H54 (cell line): ENCODE data around the gene LRMDA.

ENCODE experiments used
- DNase-seq: peaks from one replicate; pipeline ENCODE4 v3.0.0; 2011; ENCODE audit warnings: low spot score, mixed read lengths; ENCODE audit not compliant: insufficient read length
- FAIRE-seq: peaks from 3 replicates; lab custom pipeline; 2011; peaks lifted over from hg19 to GRCh38; lab: Jason Lieb, UNC
- POLR2A ChIP-seq: IDR thresholded peaks from 2 replicates; pipeline ENCODE4 v1.6.1; 2011; ENCODE audit warnings: low read depth, mild to moderate bottlenecking, low read length

The LRMDA gene

GRCh38 chr10:76066457-76066856 is 635.0 kb downstream of the LRMDA start:
- TF ChIP-seq POLR2A, result no peak
- no peak for FAIRE-seq
- DNase-seq, result no peak

DNA sequence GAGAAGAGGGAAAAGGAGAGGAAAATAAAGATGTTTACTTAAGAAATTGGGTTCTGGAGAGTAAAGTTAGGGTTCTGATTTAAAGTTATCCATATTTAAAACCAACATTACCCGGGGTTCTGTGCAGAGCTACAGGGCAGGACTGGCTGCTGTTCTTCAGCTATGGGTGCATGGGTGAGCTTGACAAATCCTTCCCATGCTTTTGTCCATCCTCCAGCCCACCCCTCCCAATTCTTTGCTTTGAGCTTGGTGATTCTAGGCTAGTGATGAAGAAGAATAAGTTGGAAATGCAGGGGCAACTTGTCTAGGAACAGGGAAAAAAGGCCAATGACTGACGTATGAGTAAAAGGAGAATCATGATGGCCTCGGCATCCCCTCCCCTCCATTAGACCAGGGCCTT is 636.0 kb downstream of the LRMDA start:
- DNase-seq (no peak), FAIRE-seq (no peak)
- no peak for TF ChIP-seq POLR2A

DNA sequence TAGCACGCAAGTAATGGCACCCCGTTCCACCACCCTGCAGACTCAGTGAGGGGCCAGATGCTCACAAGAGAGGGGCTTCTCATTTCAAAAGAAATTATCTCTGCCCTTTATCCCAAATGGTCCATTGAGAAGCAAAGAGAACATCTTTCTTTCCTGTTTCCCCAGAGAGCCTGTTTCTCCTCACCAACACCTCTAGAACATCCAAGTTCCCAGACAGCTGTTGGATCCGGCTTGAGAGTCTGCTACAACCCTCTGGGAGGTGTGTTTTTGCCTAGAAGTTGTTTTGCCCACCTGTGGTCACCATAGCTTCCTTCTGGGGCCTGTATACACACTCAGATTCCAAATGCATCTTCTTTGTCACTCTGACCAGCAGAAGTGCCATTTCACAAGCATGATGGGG is 637.4 kb downstream of the LRMDA start:
- no peak for DNase-seq
- TF ChIP-seq POLR2A, result no peak
- no peak for FAIRE-seq

GRCh38 chr10:76070916-76071315 is 639.5 kb downstream of the LRMDA start:
- FAIRE-seq (no peak), DNase-seq (no peak)
- TF ChIP-seq POLR2A, result no peak

DNA sequence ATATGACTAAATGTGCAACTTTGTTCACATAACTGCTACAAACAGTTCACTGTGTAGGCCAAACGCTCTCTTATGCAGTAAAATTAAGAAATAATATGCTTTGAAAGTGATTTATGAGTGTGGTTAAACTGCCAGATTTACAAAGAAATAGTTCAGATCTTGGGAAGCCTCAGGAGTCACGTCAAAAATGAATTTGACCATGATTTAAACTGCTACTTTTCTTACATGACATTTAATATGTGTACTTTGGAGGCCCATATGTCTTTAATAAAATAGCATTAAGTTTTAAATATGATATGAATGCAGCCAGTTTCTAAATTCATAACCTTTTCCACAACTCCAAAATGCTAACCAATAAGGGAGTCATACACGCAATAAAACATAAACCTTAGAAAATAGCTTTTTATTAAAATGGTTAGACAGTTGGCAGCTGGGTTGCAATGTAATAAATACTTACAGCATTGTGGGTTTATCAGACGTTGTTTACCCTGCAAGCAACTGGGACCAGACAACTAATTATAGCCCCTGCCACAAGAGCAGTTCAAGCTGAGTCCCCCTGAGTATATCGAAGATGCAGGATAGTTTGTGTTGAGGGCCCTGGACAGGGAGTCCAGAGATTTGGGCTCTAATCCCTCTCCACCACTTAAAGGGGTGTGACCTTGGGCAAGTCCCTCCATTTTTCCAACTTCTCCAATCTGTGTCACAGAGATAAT is 640.4 kb downstream of the LRMDA start:
- DNase-seq (no peak), FAIRE-seq (no peak)
- TF ChIP-seq POLR2A, result no peak

- TF ChIP-seq POLR2A, result no peak
- no peak for FAIRE-seq
- no peak for DNase-seq
Measured at GRCh38 chr10:76072384-76072783, 641.0 kb downstream of the LRMDA start.

DNA sequence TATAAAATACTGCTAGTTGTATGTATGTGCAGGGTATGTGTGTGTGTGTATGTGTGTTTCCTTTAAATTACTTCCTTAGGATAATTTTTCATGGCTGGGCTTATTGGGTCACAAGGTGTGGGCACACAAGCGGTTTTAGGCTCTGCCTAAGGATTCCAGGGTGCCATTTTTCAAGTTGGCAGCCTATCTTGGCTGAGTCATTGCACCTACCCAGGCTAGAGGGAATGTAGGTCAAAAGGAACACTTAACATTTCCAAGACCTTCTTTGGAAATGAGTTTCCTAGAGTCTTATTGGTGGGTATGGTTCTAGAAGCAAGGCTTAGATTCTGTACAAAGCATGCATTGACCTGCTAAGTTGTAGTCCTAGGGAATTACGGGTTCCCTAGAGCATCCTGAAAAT is 642.1 kb downstream of the LRMDA start:
- DNase-seq (no peak), FAIRE-seq (no peak)
- no peak for TF ChIP-seq POLR2A

- TF ChIP-seq POLR2A, result no peak
- FAIRE-seq (no peak), DNase-seq (no peak)
Measured at GRCh38 chr10:76074659-76075058, 643.2 kb downstream of the LRMDA start.

DNA sequence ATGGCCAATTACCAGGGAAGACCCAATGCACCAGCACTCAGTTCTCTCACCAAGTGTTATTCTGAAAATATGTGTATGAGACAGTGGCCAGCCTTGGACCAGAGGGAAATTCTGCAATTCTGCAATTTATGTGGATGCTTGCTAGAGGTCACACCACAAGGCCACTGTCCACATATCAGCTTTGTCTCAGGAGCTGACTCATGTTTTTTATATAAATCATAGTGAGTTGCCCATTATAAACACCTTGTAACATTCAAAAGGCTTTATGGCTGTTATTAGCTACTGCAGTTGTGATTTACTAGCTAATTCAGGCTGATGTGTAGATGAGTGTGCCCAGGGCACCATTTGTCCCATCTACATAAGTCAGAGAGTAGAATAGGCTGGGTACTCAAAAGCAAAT is 649.0 kb downstream of the LRMDA start:
- TF ChIP-seq POLR2A, result no peak
- DNase-seq, result no peak
- FAIRE-seq, result no peak

DNA sequence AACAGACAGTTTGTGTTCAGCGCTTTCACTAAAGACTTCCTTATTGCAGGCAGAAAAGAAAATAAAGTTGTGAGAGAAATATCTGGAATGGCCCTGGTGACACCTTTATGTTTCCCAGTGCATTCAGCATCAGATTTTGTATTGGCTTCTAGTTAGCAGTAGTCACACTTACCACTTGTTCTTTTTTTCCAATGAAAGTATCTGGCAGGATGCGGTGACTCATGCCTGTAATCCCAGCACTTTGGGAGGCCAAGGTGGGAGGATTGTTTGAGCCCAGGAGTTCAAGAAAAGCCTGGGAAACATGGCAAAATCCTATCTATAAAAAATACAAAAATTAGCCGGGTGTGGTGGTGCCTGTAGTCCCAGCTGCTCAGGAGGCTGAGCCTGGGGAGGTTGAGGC is 649.6 kb downstream of the LRMDA start:
- peak; percentile 26 for DNase-seq
- TF ChIP-seq POLR2A, result no peak
- FAIRE-seq, result no peak

DNA sequence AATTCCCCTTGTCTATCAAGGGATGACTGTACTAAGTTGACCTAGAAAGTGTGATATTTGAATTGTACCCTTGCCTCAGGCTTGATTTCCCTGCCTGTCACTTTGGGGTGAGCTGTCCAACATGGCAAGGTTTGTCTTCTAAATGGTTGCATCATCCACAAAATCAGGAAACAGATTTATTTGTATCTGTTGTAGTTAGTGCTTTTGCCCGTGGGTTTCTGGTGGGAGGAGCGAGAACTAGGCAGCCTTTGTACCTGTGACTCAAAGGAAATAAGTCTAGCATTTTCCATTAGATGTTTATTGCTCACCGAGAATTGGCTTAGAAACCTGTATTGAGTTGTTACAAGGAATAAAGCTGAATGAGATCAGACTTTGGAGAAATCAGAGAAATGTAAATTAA is 650.8 kb downstream of the LRMDA start:
- FAIRE-seq (no peak), DNase-seq (no peak)
- no peak for TF ChIP-seq POLR2A

DNA sequence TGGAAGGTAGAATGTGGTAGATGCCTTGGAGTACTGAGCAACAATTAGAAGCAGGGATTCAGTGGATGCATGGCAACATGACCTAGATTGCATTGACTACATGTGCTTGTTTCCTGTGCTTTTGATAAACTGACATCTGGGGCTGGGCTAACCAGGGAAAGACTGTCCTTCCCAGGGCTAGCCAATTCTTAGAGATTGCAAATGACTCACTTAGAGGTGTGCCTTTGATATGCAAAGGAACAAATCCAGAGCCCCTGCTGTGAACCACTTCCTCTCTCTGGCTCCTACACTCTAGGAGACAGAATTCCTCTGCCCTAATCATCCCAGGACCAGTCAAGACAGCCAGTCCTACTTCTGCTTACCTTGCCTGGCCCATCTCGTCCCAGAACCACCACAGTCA is 651.5 kb downstream of the LRMDA start:
- peak; percentile 52 for DNase-seq
- FAIRE-seq, result peak; percentile 73
- no peak for TF ChIP-seq POLR2A

DNA sequence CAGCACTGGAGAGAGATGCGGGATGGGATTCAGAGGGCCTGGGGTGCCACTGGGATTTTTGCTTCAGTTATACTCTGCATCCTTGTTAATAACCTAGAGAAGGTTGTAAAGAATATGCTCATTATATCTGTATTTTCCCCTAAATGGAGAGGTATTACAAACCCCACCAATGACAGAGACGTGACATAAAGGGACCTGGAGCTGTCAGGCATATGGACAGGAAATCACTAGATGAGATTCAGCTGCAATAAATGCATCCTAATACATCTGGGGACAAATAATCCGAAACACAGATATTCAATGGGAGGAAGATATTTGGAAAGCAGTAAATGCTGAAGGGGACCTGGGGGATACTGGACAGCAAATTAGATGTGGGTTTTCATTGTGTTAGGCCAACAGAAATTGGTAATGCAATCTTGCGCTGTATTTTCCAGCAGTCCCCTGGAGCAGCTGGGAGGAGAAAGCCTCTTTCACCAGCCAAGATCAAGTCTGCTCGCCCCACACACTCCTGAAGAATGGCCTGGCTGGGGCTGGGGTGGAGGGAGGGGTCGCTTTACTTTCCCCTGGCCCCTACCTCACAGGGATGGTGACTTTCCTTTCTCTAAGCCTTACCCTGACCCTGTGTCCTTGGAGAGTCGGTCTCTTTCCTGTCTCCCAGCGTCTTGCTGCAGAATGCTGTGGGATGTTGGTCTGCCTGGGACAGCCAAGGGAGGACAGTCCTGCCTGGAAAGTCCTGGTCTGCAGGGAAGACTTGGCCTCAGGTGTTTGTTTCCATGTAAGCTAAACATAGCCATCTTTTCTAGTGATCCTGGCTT is 653.8 kb downstream of the LRMDA start:
- FAIRE-seq (no peak), DNase-seq (no peak)
- no peak for TF ChIP-seq POLR2A

DNA sequence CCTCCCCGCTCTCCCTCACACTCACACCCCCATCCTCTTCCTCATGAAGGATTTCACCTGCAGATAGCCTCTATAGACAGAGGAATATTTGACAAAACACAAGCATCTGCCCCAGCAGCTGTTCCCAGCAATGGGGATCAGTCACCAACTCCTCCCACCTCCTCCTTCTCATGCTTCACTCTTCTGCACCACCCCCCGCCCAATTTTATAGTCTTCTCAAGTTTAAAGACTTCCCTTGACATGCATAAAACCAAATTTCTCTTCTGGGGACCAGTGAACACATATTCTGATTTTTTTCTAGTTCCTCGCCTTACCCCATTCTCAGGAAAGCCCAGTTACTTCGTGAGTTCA is 654.4 kb downstream of the LRMDA start:
- no peak for TF ChIP-seq POLR2A
- DNase-seq (no peak), FAIRE-seq (no peak)
